Upper lobe of left lung (tissue), 6 donors: ENCODE measurements around the gene CHAD. TPM values are rescaled to one million over a fixed set of nuclear protein-coding genes. Genes with fewer than 3 reads are reported as not detected.

ENCODE experiments used
- ATAC-seq, 2 donors: fragments of 200-7000 bp; cut with Tn5 transposase; one replicate each; pipeline ENCODE4 v1.9.1; 2022; ENCODE audit warnings: mild to moderate bottlenecking in 2 of 2, moderate library complexity in 2 of 2; ENCODE audit not compliant: low FRiP score in 2 of 2
- DNase-seq, 2 donors: peaks; one replicate each; pipeline ENCODE4 v3.0.0-alpha.2; 2019 to 2020
- H3K27ac ChIP-seq, 4 donors: fragments of 200-600 bp; sonication (generic); one replicate each; pipeline ENCODE4 v1.5.1; 2016 to 2019
- H3K27me3 ChIP-seq, 4 donors: fragments of 200-600 bp; sonication (generic); one replicate each; pipeline ENCODE4 v1.5.1; 2017 to 2019
- H3K36me3 ChIP-seq, 4 donors: fragments of 200-600 bp; sonication (generic); one replicate each; pipeline ENCODE4 v1.5.1; 2016 to 2019
- H3K4me1 ChIP-seq, 4 donors: fragments of 200-600 bp; sonication (generic); one replicate each; pipeline ENCODE4 v1.5.1; 2018 to 2019
- H3K4me3 ChIP-seq, 4 donors: fragments of 200-600 bp; sonication (generic); one replicate each; pipeline ENCODE4 v1.5.1; 2017 to 2019; ENCODE audit warnings: mild to moderate bottlenecking in 2 of 4, moderate library complexity in 1 of 4
- H3K9me3 ChIP-seq, 4 donors: fragments of 200-600 bp; sonication (generic); one replicate each; pipeline ENCODE4 v1.5.1; 2018 to 2019
- CTCF ChIP-seq, 6 experiments: fragments of 450-650 bp in 4 of 6; fragments of 200-600 bp in 2 of 6; sonication (generic) in 2 of 6; IDR thresholded peaks; one replicate each; pipeline ENCODE4 v1.5.1; 2016 to 2019; ENCODE audit warnings: antibody characterized with exemption in 6 of 6
- EP300 ChIP-seq, 4 donors: sonication (generic); formaldehyde crosslinking; IDR thresholded peaks; one replicate each; pipeline ENCODE4 v1.5.1; 2017; ENCODE audit warnings: antibody characterized with exemption in 4 of 4, control low read depth in 2 of 4
- POLR2A ChIP-seq, 4 donors: fragments of 450-650 bp; IDR thresholded peaks; one replicate each; pipeline ENCODE4 v1.5.1; 2016 to 2017; ENCODE audit warnings: antibody characterized with exemption in 4 of 4, mild to moderate bottlenecking in 2 of 4
- POLR2AphosphoS5 ChIP-seq, 2 donors: sonication (generic); formaldehyde crosslinking; IDR thresholded peaks; one replicate each; pipeline ENCODE4 v1.5.1; 2017; ENCODE audit warnings: antibody characterized with exemption in 2 of 2
- WGBS, 2 donors: methylation state at CpG; one replicate each; pipeline ENCODE4 v1.1.5; 2017 to 2018; 5-methylcytosine and 5-hydroxymethylcytosine counted together
- total RNA-seq, 6 donors: library from RNA; depleted of rRNA in 4 of 6; stranded (reverse); fragments of >200 nt in 4 of 6; gene quantifications; one replicate each; pipeline versions ENCODE4 v1.1.0 to v1.2.1, GENCODE V29; 2016 to 2021
- donor health status: DM: no; HTN: no; CAD: no; lungs with moderate emphysema.
- donor health status: DM: no; HTN: yes; CAD: no; lungs with severe emphysema.

The CHAD gene
- total RNA-seq, 6 donors from 2014 or later = 0.13 to 0.30 (median 0.21) TPM; not detected in 2

- peaks cover 0 to 29% (median 12%) of the 10 kb centered on the region in 4 donors for H3K36me3 ChIP-seq
- 81 to 90% methylated on average over 21 to 22 of the region's 22 CpGs for WGBS, 2 donors
- H3K4me3 ChIP-seq = no peak overlapping the region
- ATAC-seq = no peak
- H3K4me1 ChIP-seq = peaks cover 10 to 22% (median 13%) of the 10 kb centered on the region in 4 donors
- no peak for DNase-seq
- TF ChIP-seq CTCF (IDR thresholded peaks at IDR 0.05) (no peak), POLR2A (IDR thresholded peaks at IDR 0.05) (no peak), EP300 (IDR thresholded peaks at IDR 0.05) (no peak), POLR2AphosphoS5 (IDR thresholded peaks at IDR 0.05) (no peak)
- peaks cover 0 to 21% (median 4%) of the 10 kb centered on the region in 4 donors for H3K27me3 ChIP-seq
- H3K9me3 ChIP-seq = no peaks in the 10 kb centered on the region
- no peak overlapping the region for H3K27ac ChIP-seq
Measured at GRCh38 chr17:50471009-50471905, 2.6 kb upstream of the CHAD start.

GRCh38 chr17:50470426-50470825 is 1.7 kb upstream of the CHAD start:
- peaks cover 0 to 21% (median 4%) of the 10 kb centered on the region in 4 donors for H3K27me3 ChIP-seq
- H3K4me3 ChIP-seq = no peak overlapping the region
- peaks cover 10 to 25% (median 13%) of the 10 kb centered on the region in 4 donors for H3K4me1 ChIP-seq
- no peak for TF ChIP-seq EP300 (IDR thresholded peaks at IDR 0.05)
- H3K36me3 ChIP-seq = peaks cover 0 to 29% (median 12%) of the 10 kb centered on the region in 4 donors
- no peaks in the 10 kb centered on the region for H3K9me3 ChIP-seq
- DNase-seq (no peak), ATAC-seq (no peak)
- H3K27ac ChIP-seq = no peak overlapping the region
- 81 to 87% methylated on average over 6 of the region's 6 CpGs for WGBS, 2 donors

GRCh38 chr17:50469671-50470305 is 1.1 kb upstream of the CHAD start:
- H3K36me3 ChIP-seq = peaks cover 0 to 29% (median 12%) of the 10 kb centered on the region in 4 donors
- DNase-seq = no peak
- no peaks in the 10 kb centered on the region for H3K9me3 ChIP-seq
- H3K27ac ChIP-seq = no peak overlapping the region
- no peak overlapping the region for H3K4me3 ChIP-seq
- H3K27me3 ChIP-seq = peaks cover 0 to 21% (median 4%) of the 10 kb centered on the region in 4 donors
- H3K4me1 ChIP-seq = peaks cover 10 to 25% (median 13%) of the 10 kb centered on the region in 4 donors
- ATAC-seq = no peak
- TF ChIP-seq POLR2AphosphoS5 (IDR thresholded peaks at IDR 0.05) (no peak), EP300 (IDR thresholded peaks at IDR 0.05) (no peak), CTCF (IDR thresholded peaks at IDR 0.05) (no peak), POLR2A (IDR thresholded peaks at IDR 0.05) (no peak)
- WGBS, 2 donors = 66 to 78% methylated on average over 17 to 18 of the region's 19 CpGs

GRCh38 chr17:50469208-50469605 is 527 bp upstream of the CHAD start:
- Histone ChIP-seq H3K36me3 (peaks cover 0 to 29% (median 10%) of the 10 kb centered on the region in 4 donors), H3K4me3 (peak overlapping the region in 3 of 4 donors; percentile 23 to 35 (median 26)), H3K27me3 (peaks cover 0 to 21% (median 4%) of the 10 kb centered on the region in 4 donors), H3K9me3 (no peaks in the 10 kb centered on the region), H3K27ac (no peak overlapping the region), H3K4me1 (peaks cover 10 to 25% (median 13%) of the 10 kb centered on the region in 4 donors)
- no peak for TF ChIP-seq POLR2A (IDR thresholded peaks at IDR 0.05)
- no peak for TF ChIP-seq POLR2AphosphoS5 (IDR thresholded peaks at IDR 0.05)
- no peak for TF ChIP-seq EP300 (IDR thresholded peaks at IDR 0.05)
- WGBS, 2 donors = 21 to 26% methylated on average over 12 to 32 of the region's 37 CpGs
- DNase-seq = peak in 1 of 2 donors; percentile 82
- ATAC-seq = peak in 1 of 2 donors; percentile 45

- TF ChIP-seq CTCF (IDR thresholded peaks at IDR 0.05) (no peak), POLR2AphosphoS5 (IDR thresholded peaks at IDR 0.05) (no peak), EP300 (IDR thresholded peaks at IDR 0.05) (no peak), POLR2A (IDR thresholded peaks at IDR 0.05) (no peak)
Measured at GRCh38 chr17:50467855-50468303, 801 bp downstream of the CHAD start.

More at GRCh38 chr17:50467855-50468303, 801 bp downstream of the CHAD start:
- Histone ChIP-seq H3K27ac (no peak overlapping the region), H3K27me3 (peaks cover 0 to 21% (median 4%) of the 10 kb centered on the region in 4 donors), H3K9me3 (no peaks in the 10 kb centered on the region), H3K4me1 (peaks cover 10 to 25% (median 13%) of the 10 kb centered on the region in 4 donors), H3K4me3 (no peak overlapping the region), H3K36me3 (peaks cover 0 to 26% (median 11%) of the 10 kb centered on the region in 4 donors)
- ATAC-seq = no peak
- 83 to 86% methylated on average over 12 to 13 of the region's 13 CpGs for WGBS, 2 donors
- DNase-seq = no peak
